Panc1 (cell line): ENCODE results near the gene ABCC4.

Experiments used
- CTCF ChIP-seq: fragments of 450-650 bp; IDR thresholded peaks from 2 replicates; pipeline ENCODE4 v1.5.1; 2017; ENCODE audit warnings: mild to moderate bottlenecking
- POLR2AphosphoS5 ChIP-seq: IDR thresholded peaks from 2 replicates; pipeline ENCODE4 v1.6.1; 2012; ENCODE audit warnings: mild to moderate bottlenecking, low read depth, low read length, moderate library complexity
- SIN3A ChIP-seq: IDR thresholded peaks from 2 replicates; pipeline ENCODE4 v1.6.1; 2012; ENCODE audit warnings: low read depth, mild to moderate bottlenecking, low read length, moderate library complexity, borderline replicate concordance; ENCODE audit not compliant: insufficient read depth
- TCF7L2 ChIP-seq: IDR thresholded peaks from 2 replicates; pipeline ENCODE4 v1.6.1; 2011; ENCODE audit warnings: mild to moderate bottlenecking, low read depth, low read length, inconsistent platforms

GRCh38 chr13:95153647-95154412, 147.4 kb downstream of the ABCC4 start:
- TF ChIP-seq CTCF, result no peak
- TF ChIP-seq SIN3A, result no peak
- TF ChIP-seq POLR2AphosphoS5, result no peak
- TF ChIP-seq TCF7L2, result no peak
